ENCODE data around the gene CDH8. TPM values are rescaled to one million over a fixed set of nuclear protein-coding genes. Genes with fewer than 3 reads are reported as not detected.

The CDH8 gene
- total RNA-seq, 4 donors from 2014 or later = 1.5 TPM; not detected in 3

GRCh38 chr16:61681124-61681523, 355.1 kb downstream of the CDH8 start:
- in situ Hi-C loops (cut with MboI; ENCODE audit: low pct_ligation_motif_present in 1 of 4, low pct_unique_long_range_greater_than_20kb in 1 of 4, low sequenced_read_pairs in 3 of 4) (no loop called here), intact Hi-C loops (cut with DNase I; ENCODE audit: low total_unique reads) (no loop called here)
- WGBS, 2 donors (ENCODE audit: low coverage in 1 of 2) = 8 to 27% methylated on average over 1 of the region's 1 CpG
- no peak for DNase-seq
- H3K27me3 ChIP-seq = no peaks in the 10 kb centered on the region
- no peak overlapping the region for H3K27ac ChIP-seq
- H3K4me1 ChIP-seq = no peaks in the 10 kb centered on the region
- TF ChIP-seq EP300 (IDR thresholded peaks at IDR 0.05; ENCODE audit: low read depth) (no peak), POLR2AphosphoS5 (IDR thresholded peaks at IDR 0.05) (no peak), POLR2A (IDR thresholded peaks at IDR 0.05) (no peak), CTCF (IDR thresholded peaks at IDR 0.05) (no peak)
- no peaks in the 10 kb centered on the region for H3K36me3 ChIP-seq
- H3K9me3 ChIP-seq = no peaks in the 10 kb centered on the region
- no peak overlapping the region for H3K4me3 ChIP-seq

- no peak for DNase-seq
- intact Hi-C loops (cut with DNase I; ENCODE audit: low total_unique reads) (loop anchor here (5.0 kb wide), 1 partner anchor 794 kb away; no protein-coding TSS in a partner anchor), in situ Hi-C loops (cut with MboI; ENCODE audit: low pct_ligation_motif_present in 1 of 4, low pct_unique_long_range_greater_than_20kb in 1 of 4, low sequenced_read_pairs in 3 of 4) (no loop called here)
- Histone ChIP-seq H3K27me3 (no peaks in the 10 kb centered on the region), H3K9me3 (no peaks in the 10 kb centered on the region), H3K4me1 (no peaks in the 10 kb centered on the region), H3K36me3 (no peaks in the 10 kb centered on the region), H3K27ac (no peak overlapping the region), H3K4me3 (no peak overlapping the region)
- 70 to 76% methylated on average over 2 to 3 of the region's 3 CpGs for WGBS, 2 donors (ENCODE audit: low coverage in 1 of 2)
- TF ChIP-seq EP300 (IDR thresholded peaks at IDR 0.05; ENCODE audit: low read depth) = no peak
- TF ChIP-seq CTCF (IDR thresholded peaks at IDR 0.05) = no peak
- no peak for TF ChIP-seq POLR2A (IDR thresholded peaks at IDR 0.05)
- TF ChIP-seq POLR2AphosphoS5 (IDR thresholded peaks at IDR 0.05) = no peak
Measured at GRCh38 chr16:61678182-61678581, 358.1 kb downstream of the CDH8 start.

GRCh38 chr16:61677776-61678175, 358.5 kb downstream of the CDH8 start:
- 57 to 60% methylated on average over 5 of the region's 5 CpGs for WGBS, 2 donors (ENCODE audit: low coverage in 1 of 2)
- no peaks in the 10 kb centered on the region for H3K27me3 ChIP-seq
- in situ Hi-C loops (cut with MboI; ENCODE audit: low pct_ligation_motif_present in 1 of 4, low pct_unique_long_range_greater_than_20kb in 1 of 4, low sequenced_read_pairs in 3 of 4) = no loop called here
- H3K27ac ChIP-seq = no peak overlapping the region
- H3K36me3 ChIP-seq = no peaks in the 10 kb centered on the region
- TF ChIP-seq EP300 (IDR thresholded peaks at IDR 0.05; ENCODE audit: low read depth) = no peak
- no peak for TF ChIP-seq POLR2A (IDR thresholded peaks at IDR 0.05)
- TF ChIP-seq POLR2AphosphoS5 (IDR thresholded peaks at IDR 0.05) = no peak
- no peak for TF ChIP-seq CTCF (IDR thresholded peaks at IDR 0.05)
- no peak overlapping the region for H3K4me3 ChIP-seq
- no peak for DNase-seq
- H3K9me3 ChIP-seq = no peaks in the 10 kb centered on the region
- H3K4me1 ChIP-seq = no peaks in the 10 kb centered on the region
- intact Hi-C loops (cut with DNase I; ENCODE audit: low total_unique reads) = loop anchor here (5.0 kb wide), 1 partner anchor 795 kb away; no protein-coding TSS in a partner anchor

GRCh38 chr16:61676740-61677139, 359.5 kb downstream of the CDH8 start:
- TF ChIP-seq POLR2A (IDR thresholded peaks at IDR 0.05) (no peak), EP300 (IDR thresholded peaks at IDR 0.05; ENCODE audit: low read depth) (no peak), POLR2AphosphoS5 (IDR thresholded peaks at IDR 0.05) (no peak), CTCF (IDR thresholded peaks at IDR 0.05) (no peak)
- Histone ChIP-seq H3K4me1 (no peaks in the 10 kb centered on the region), H3K27me3 (no peaks in the 10 kb centered on the region), H3K27ac (no peak overlapping the region), H3K4me3 (no peak overlapping the region), H3K9me3 (no peaks in the 10 kb centered on the region), H3K36me3 (no peaks in the 10 kb centered on the region)
- no peak for DNase-seq
- intact Hi-C loops (cut with DNase I; ENCODE audit: low total_unique reads) = loop anchor here (5.0 kb wide), 1 partner anchor 796 kb away; no protein-coding TSS in a partner anchor
- in situ Hi-C loops (cut with MboI; ENCODE audit: low pct_ligation_motif_present in 1 of 4, low pct_unique_long_range_greater_than_20kb in 1 of 4, low sequenced_read_pairs in 3 of 4) = no loop called here
- 74 to 79% methylated on average over 2 of the region's 2 CpGs for WGBS, 2 donors (ENCODE audit: low coverage in 1 of 2)
